Psoas muscle (tissue), 8 donors: ENCODE measurements around the gene TNFRSF19. TPM values are rescaled to one million over a fixed set of nuclear protein-coding genes. Genes with fewer than 3 reads are reported as not detected.
A peak's percentile ranks its signal among the peaks of the same experiment; 100 is the strongest.

Experiments
- ATAC-seq, 4 donors: fragments of 200-7000 bp; cut with Tn5 transposase; one replicate each; pipeline ENCODE4 v1.9.1; 2020; ENCODE audit warnings: moderate library complexity in 3 of 4, mild to moderate bottlenecking in 2 of 4
- DNase-seq, 2 donors: peaks; one replicate each; pipeline ENCODE4 v3.0.0-alpha.2; 2020
- H3K27ac ChIP-seq: fragments of 200-600 bp; one replicate; pipeline ENCODE4 v1.8.0; 2022
- H3K27me3 ChIP-seq, 3 donors: fragments of 200-600 bp in 1 of 3; one replicate each; pipeline versions ENCODE4 v1.6.1 to v1.8.0; 2013 to 2022; ENCODE audit warnings: low read length in 2 of 3, mild to moderate bottlenecking in 2 of 3, moderate library complexity in 1 of 3; ENCODE audit not compliant: insufficient read depth in 3 of 3
- H3K36me3 ChIP-seq, 2 donors: fragments of 200-600 bp in 1 of 2; one replicate each; pipeline versions ENCODE4 v1.6.1 to v1.8.0; 2013 to 2022; ENCODE audit warnings: low read depth in 1 of 2, mild to moderate bottlenecking in 1 of 2, moderate library complexity in 1 of 2; ENCODE audit not compliant: insufficient read depth in 1 of 2
- H3K4me1 ChIP-seq: fragments of 200-600 bp; one replicate; pipeline ENCODE4 v1.8.0; 2022
- H3K4me3 ChIP-seq: fragments of 200-600 bp; one replicate; pipeline ENCODE4 v1.8.0; 2022; ENCODE audit warnings: mild to moderate bottlenecking
- H3K9me3 ChIP-seq: fragments of 200-600 bp; one replicate; pipeline ENCODE4 v1.8.0; 2022
- CTCF ChIP-seq: fragments of 200-600 bp; IDR thresholded peaks from one replicate; pipeline ENCODE4 v1.8.0; 2022; ENCODE audit warnings: antibody characterized with exemption
- WGBS, 3 donors: extraction: QIAGEN DNeasy Blood & Tissue Kit; methylation state at CpG; one replicate each; pipeline versions ENCODE4 v1.1.6 to v1.1.7; 2013; 5-methylcytosine and 5-hydroxymethylcytosine counted together
- intact Hi-C, 2 donors: fragments of 100-400 bp; cut with DNase I; formaldehyde crosslinking; loops; one replicate each; pipeline versions ENCODE4 v1.11.0 to v1.14.2; 2022
- polyA plus RNA-seq, 3 donors: library from polyadenylated mRNA; stranded (reverse); fragments of 200-250 nt; gene quantifications; one replicate each; pipeline ENCODE4 v1.2.3, GENCODE V29; 2013
- total RNA-seq, 4 donors: library from RNA; stranded (reverse); fragmentation: NEBNext Ultra II Directional in 2 of 4; extraction: Animal tissue kit (Norgen Biotek cat#: 25700) in 2 of 4; gene quantifications; one replicate each; pipeline versions ENCODE4 v1.2.1 to v1.2.4, GENCODE V29; 2021 to 2023
- donor health status: healthy with polysubstance abuse.
- donor health status: DM: no; HTN: no; CAD: no; lungs with moderate emphysema.
- donor health status: Bipolar disorder and iron deficiency.
- donor health status: healthy.
- donor health status: DM: yes; HTN: yes; CAD: no.
- donor health status: DM: no; HTN: no; CAD: no.
- donor health status: DM: no; HTN: no; CAD: no.
- donor health status: DM: yes; HTN: yes; CAD: no.

Gene TNFRSF19
- total and polyA plus RNA-seq, 7 donors = 0.35 to 2.0 (median 0.55) TPM

- intact Hi-C loops = loop anchor here (5.0 to 10.0 kb wide), 3 partner anchors 92 to 296 kb away; no protein-coding TSS in a partner anchor
- WGBS, 3 donors = 0 to 1% (median 0%) methylated on average over 58 to 82 of the region's 82 CpGs
- no peaks in the 10 kb centered on the region for H3K9me3 ChIP-seq
- H3K27ac ChIP-seq = peak overlapping the region; percentile 85
- no peaks in the 10 kb centered on the region for H3K4me1 ChIP-seq
- TF ChIP-seq CTCF = no peak
- DNase-seq (peak; percentile 91 to 96), ATAC-seq (peak; percentile 99 to 100 (median 100))
- H3K4me3 ChIP-seq = peak overlapping the region; percentile 91
- H3K27me3 ChIP-seq = peaks cover 0 to 3% (median 0%) of the 10 kb centered on the region in 3 donors
- H3K36me3 ChIP-seq = no peaks in the 10 kb centered on the region
Measured at GRCh38 chr13:23579072-23579895, 9.1 kb downstream of the TNFRSF19 start.

GRCh38 chr13:23579896-23580683 lies 9.9 kb downstream of the TNFRSF19 start:
- Histone ChIP-seq H3K36me3 (no peaks in the 10 kb centered on the region), H3K27ac (no peak overlapping the region), H3K4me3 (peak overlapping the region; percentile 91), H3K9me3 (no peaks in the 10 kb centered on the region), H3K27me3 (peaks cover 0 to 3% (median 0%) of the 10 kb centered on the region in 3 donors), H3K4me1 (no peaks in the 10 kb centered on the region)
- WGBS, 3 donors = 11 to 15% (median 14%) methylated on average over 22 of the region's 22 CpGs
- DNase-seq (no peak), ATAC-seq (no peak)
- intact Hi-C loops = loop anchor here (5.0 to 10.0 kb wide), 3 partner anchors 93 to 295 kb away; no protein-coding TSS in a partner anchor
- TF ChIP-seq CTCF = no peak

- intact Hi-C loops = no loop called here
- Histone ChIP-seq H3K27me3 (peaks cover 0 to 3% (median 0%) of the 10 kb centered on the region in 3 donors), H3K9me3 (no peaks in the 10 kb centered on the region), H3K27ac (no peak overlapping the region), H3K36me3 (no peaks in the 10 kb centered on the region), H3K4me3 (peak overlapping the region; percentile 91), H3K4me1 (no peaks in the 10 kb centered on the region)
- no peak for DNase-seq
- WGBS, 3 donors = 82 to 97% (median 91%) methylated on average over 1 of the region's 1 CpG
- ATAC-seq = no peak
- no peak for TF ChIP-seq CTCF
Measured at GRCh38 chr13:23580684-23581060, 10.5 kb downstream of the TNFRSF19 start.

- intact Hi-C loops = no loop called here
- ATAC-seq = no peak
Measured at GRCh38 chr13:23583491-23583890, 13.3 kb downstream of the TNFRSF19 start.

More at GRCh38 chr13:23583491-23583890, 13.3 kb downstream of the TNFRSF19 start:
- Histone ChIP-seq H3K4me1 (no peaks in the 10 kb centered on the region), H3K27ac (no peak overlapping the region), H3K27me3 (peaks cover 0 to 3% (median 0%) of the 10 kb centered on the region in 3 donors), H3K36me3 (no peaks in the 10 kb centered on the region), H3K9me3 (no peaks in the 10 kb centered on the region), H3K4me3 (no peak overlapping the region)
- DNase-seq = no peak
- no peak for TF ChIP-seq CTCF
